Activated CD8-positive, alpha-beta memory T cell treated with anti-CD3 and anti-CD28 coated beads for 36 hours (primary cell): ENCODE measurements around the gene VPS45. TPM values are rescaled to one million over a fixed set of nuclear protein-coding genes. Genes with fewer than 3 reads are reported as not detected.

Experiments used
- CTCF ChIA-PET: fragments of 350-600 bp; sonication (Branson Sonifier 250); formaldehyde crosslinking; loops from one replicate; lab custom pipeline; 2021; ENCODE audit warnings: antibody characterized with exemption; lab: Charles Lee
- POLR2A ChIA-PET: fragments of 350-600 bp; sonication (Branson Sonifier 250); formaldehyde crosslinking; loops from one replicate; lab custom pipeline; 2021; ENCODE audit warnings: antibody characterized with exemption; lab: Charles Lee
- total RNA-seq, 2 experiments: library from RNA; stranded (reverse); gene quantifications; one replicate each; pipeline ENCODE4 v1.2.3, GENCODE V29; 2021

The VPS45 gene
- total RNA-seq, 2 experiments from 2014 or later: 25.7 to 27.0 TPM

GRCh38 chr1:150150133-150151021 lies 82.8 kb downstream of the VPS45 start:
- ChIA-PET POLR2A (interaction anchor here (0.8 to 1.5 kb wide), 7 partner anchors 10 to 269 kb away, joined by 3 to 5 read pairs (median 3); partner anchors contain the start of gene RPRD2), CTCF (interaction anchor here (0.7 to 1.1 kb wide), 3 partner anchors 11 to 37 kb away, joined by 3 read pairs; no protein-coding TSS in a partner anchor)

- ChIA-PET CTCF (interaction anchor here (0.6 to 1.6 kb wide), 6 partner anchors 15 to 147 kb away, joined by 3 to 4 read pairs (median 4); no protein-coding TSS in a partner anchor), POLR2A (interaction anchor here (0.6 to 0.7 kb wide), 2 partner anchors 20 to 81 kb away, joined by 4 to 6 read pairs; no protein-coding TSS in a partner anchor)
Observed at GRCh38 chr1:150151291-150152181, 84.0 kb downstream of the VPS45 start.

- ChIA-PET POLR2A (interaction anchor here (0.5 to 0.6 kb wide), 2 partner anchors 19 to 158 kb away, joined by 4 to 6 read pairs; no protein-coding TSS in a partner anchor), CTCF (interaction anchor here (1.0 to 1.6 kb wide), 4 partner anchors 14 to 147 kb away, joined by 3 to 4 read pairs (median 4); no protein-coding TSS in a partner anchor)
Observed at GRCh38 chr1:150152182-150152536, 84.6 kb downstream of the VPS45 start.

GRCh38 chr1:150152772-150153456 lies 85.3 kb downstream of the VPS45 start:
- POLR2A ChIA-PET: interaction anchor here (0.5 kb wide), 1 partner anchor 158 kb away, joined by 6 read pairs; no protein-coding TSS in a partner anchor
- CTCF ChIA-PET: interaction anchor here (1.0 to 1.5 kb wide), 6 partner anchors 13 to 146 kb away, joined by 3 to 4 read pairs (median 3); no protein-coding TSS in a partner anchor

- ChIA-PET POLR2A (interaction anchor here (1.1 kb wide), 1 partner anchor 26 kb away, joined by 6 read pairs; no protein-coding TSS in a partner anchor), CTCF (interaction anchor here (1.0 to 1.6 kb wide), 3 partner anchors 11 to 17 kb away, joined by 3 read pairs; no protein-coding TSS in a partner anchor)
Observed at GRCh38 chr1:150154143-150154542, 86.6 kb downstream of the VPS45 start.

- ChIA-PET POLR2A (no interaction called here), CTCF (interaction anchor here (0.9 to 1.6 kb wide), 3 partner anchors 14 to 31 kb away, joined by 3 to 4 read pairs (median 4); no protein-coding TSS in a partner anchor)
Observed at GRCh38 chr1:150155413-150156071, 88.0 kb downstream of the VPS45 start.

- ChIA-PET CTCF (no interaction called here), POLR2A (no interaction called here)
Observed at GRCh38 chr1:150156868-150157603, 89.5 kb downstream of the VPS45 start.

- ChIA-PET POLR2A (no interaction called here), CTCF (interaction anchor here (1.0 to 1.6 kb wide), 3 partner anchors 9 to 85 kb away, joined by 3 read pairs; no protein-coding TSS in a partner anchor)
Observed at GRCh38 chr1:150159550-150159949, 92.0 kb downstream of the VPS45 start.

- CTCF ChIA-PET: interaction anchor here (0.8 kb wide), 1 partner anchor 11 kb away, joined by 3 read pairs; no protein-coding TSS in a partner anchor
- POLR2A ChIA-PET: interaction anchor here (0.7 to 1.4 kb wide), 3 partner anchors 11 to 275 kb away, joined by 4 to 5 read pairs (median 4); partner anchors contain the start of gene PLEKHO1
Observed at GRCh38 chr1:150160964-150161621, 93.5 kb downstream of the VPS45 start.

- CTCF ChIA-PET: interaction anchor here (0.6 to 0.8 kb wide), 4 partner anchors 12 to 89 kb away, joined by 3 to 4 read pairs (median 4); no protein-coding TSS in a partner anchor
Observed at GRCh38 chr1:150161747-150162581, 94.4 kb downstream of the VPS45 start.

GRCh38 chr1:150162582-150162861 lies 94.9 kb downstream of the VPS45 start:
- POLR2A ChIA-PET: interaction anchor here (1.3 kb wide), 1 partner anchor 12 kb away, joined by 4 read pairs; the partner anchor contains the start of gene PLEKHO1
- CTCF ChIA-PET: interaction anchor here (0.6 to 0.7 kb wide), 3 partner anchors 31 to 89 kb away, joined by 3 to 4 read pairs (median 4); no protein-coding TSS in a partner anchor

More at GRCh38 chr1:150161747-150162581, 94.4 kb downstream of the VPS45 start:
- POLR2A ChIA-PET: interaction anchor here (0.6 to 1.4 kb wide), 3 partner anchors 12 to 164 kb away, joined by 4 read pairs; partner anchors contain the start of gene PLEKHO1

- POLR2A ChIA-PET: interaction anchor here (1.3 kb wide), 1 partner anchor 13 kb away, joined by 4 read pairs; the partner anchor contains the start of gene PLEKHO1
- CTCF ChIA-PET: interaction anchor here (2.3 kb wide), 1 partner anchor 90 kb away, joined by 5 read pairs; no protein-coding TSS in a partner anchor
Observed at GRCh38 chr1:150162862-150163706, 95.5 kb downstream of the VPS45 start.

GRCh38 chr1:150164224-150164623 lies 96.6 kb downstream of the VPS45 start:
- CTCF ChIA-PET: interaction anchor here (2.3 kb wide), 1 partner anchor 91 kb away, joined by 5 read pairs; no protein-coding TSS in a partner anchor
- POLR2A ChIA-PET: no interaction called here

- POLR2A ChIA-PET: no interaction called here
- CTCF ChIA-PET: interaction anchor here (1.2 to 2.3 kb wide), 3 partner anchors 18 to 91 kb away, joined by 4 to 5 read pairs (median 4); no protein-coding TSS in a partner anchor
Observed at GRCh38 chr1:150164779-150165178, 97.2 kb downstream of the VPS45 start.
